HepG2 (cell line): ENCODE results near the gene TTBK1. TPM values are rescaled to one million over a fixed set of nuclear protein-coding genes. Genes with fewer than 3 reads are reported as not detected.

ENCODE experiments used
- IKZF1 ChIP-seq: fragments of 450-650 bp; IDR thresholded peaks from 2 replicates; pipeline ENCODE4 v1.7.1; 2016
- NCOA5 ChIP-seq: sonication (generic); formaldehyde crosslinking; IDR thresholded peaks from 2 replicates; pipeline ENCODE4 v1.4.0; 2020; ENCODE audit warnings: missing genetic modification reagents
- NFE2 ChIP-seq: sonication (generic); formaldehyde crosslinking; IDR thresholded peaks from 2 replicates; pipeline ENCODE4 v1.4.0; 2020; ENCODE audit warnings: missing genetic modification reagents
- REPIN1 ChIP-seq: sonication (generic); formaldehyde crosslinking; IDR thresholded peaks from 2 replicates; pipeline ENCODE4 v1.8.0; 2022; ENCODE audit warnings: missing genetic modification reagents, low read depth, mild to moderate bottlenecking, borderline replicate concordance
- RORA ChIP-seq: sonication (generic); formaldehyde crosslinking; IDR thresholded peaks from 2 replicates; pipeline ENCODE4 v1.5.0; 2020; ENCODE audit warnings: mild to moderate bottlenecking, missing genetic modification reagents, moderate library complexity
- SP140L ChIP-seq: sonication (generic); formaldehyde crosslinking; IDR thresholded peaks from 2 replicates; pipeline ENCODE4 v1.4.0; 2020; ENCODE audit warnings: missing genetic modification reagents, borderline replicate concordance
- SP5 ChIP-seq: IDR thresholded peaks from 2 replicates; pipeline ENCODE4 v1.6.1; 2016; ENCODE audit warnings: low read depth, borderline replicate concordance
- ZNF253 ChIP-seq: sonication (generic); formaldehyde crosslinking; IDR thresholded peaks from 2 replicates; pipeline ENCODE4 v1.8.0; 2022; ENCODE audit warnings: mild to moderate bottlenecking, missing genetic modification reagents, borderline replicate concordance
- ZNF768 ChIP-seq: sonication (generic); formaldehyde crosslinking; IDR thresholded peaks from 2 replicates; pipeline ENCODE4 v1.4.0; 2020; ENCODE audit warnings: missing genetic modification reagents
- ZNF772 ChIP-seq: sonication (generic); formaldehyde crosslinking; IDR thresholded peaks from 2 replicates; pipeline ENCODE4 v1.5.0; 2020; ENCODE audit warnings: mild to moderate bottlenecking, missing genetic modification reagents
- ZNF775 ChIP-seq: sonication (generic); formaldehyde crosslinking; IDR thresholded peaks from 2 replicates; pipeline ENCODE4 v1.4.0; 2020; ENCODE audit warnings: missing genetic modification reagents, mild to moderate bottlenecking, moderate library complexity, borderline replicate concordance
- ZNF788 ChIP-seq: sonication (generic); formaldehyde crosslinking; IDR thresholded peaks from 2 replicates; pipeline ENCODE4 v1.5.0; 2020; ENCODE audit warnings: mild to moderate bottlenecking, missing genetic modification reagents, borderline replicate concordance
- polyA plus RNA-seq, 8 experiments: library from polyadenylated mRNA; depleted of rRNA in 3 of 8; stranded (reverse) in 7 of 8; unstranded in 1 of 8; fragments of >200 nt; fragmentation: Illumina TruSeq in 4 of 8; extraction: Trizol in 4 of 8; gene quantifications; 2 replicates each; pipeline versions ENCODE4 v1.2.1 to v1.2.3, GENCODE V29; 2011 to 2016; ENCODE audit warnings: low read depth in 4 of 8, missing spikeins in 1 of 8, mixed read lengths in 1 of 8; ENCODE audit not compliant: insufficient read depth in 1 of 8
- total RNA-seq, 5 experiments: library from RNA; depleted of rRNA; stranded (reverse); fragments of >200 nt; fragmentation: Illumina TruSeq; extraction: Trizol; gene quantifications; 2 replicates each; pipeline ENCODE4 v1.2.3, GENCODE V29; 2016; ENCODE audit warnings: low read depth in 1 of 5
- TF ChIP-seq, protein P1 (sequence below): sonication (generic); formaldehyde crosslinking; IDR thresholded peaks from 2 replicates; pipeline ENCODE4 v1.5.0; 2020; ENCODE audit warnings: missing genetic modification reagents
- TF ChIP-seq, protein P2 (sequence below): sonication (generic); formaldehyde crosslinking; IDR thresholded peaks from 2 replicates; pipeline ENCODE4 v1.4.0; 2020; ENCODE audit warnings: missing genetic modification reagents, borderline replicate concordance
- TF ChIP-seq, protein P3 (sequence below): sonication (generic); formaldehyde crosslinking; IDR thresholded peaks from 2 replicates; pipeline ENCODE4 v1.4.0; 2020; ENCODE audit warnings: missing genetic modification reagents, borderline replicate concordance
- TF ChIP-seq, protein P4 (sequence below): sonication (generic); formaldehyde crosslinking; IDR thresholded peaks from 2 replicates; pipeline ENCODE4 v1.8.0; 2022; ENCODE audit warnings: mild to moderate bottlenecking, missing genetic modification reagents
- TF ChIP-seq, protein P5 (sequence below): sonication (generic); formaldehyde crosslinking; IDR thresholded peaks from 2 replicates; pipeline ENCODE4 v1.4.0; 2020; ENCODE audit warnings: mild to moderate bottlenecking, missing genetic modification reagents

The TTBK1 gene
- total and polyA plus RNA-seq, 2 of the 13 experiments (the other 11 are each of a cell fraction or from before 2014, with no cell fraction given), result 0.24 to 0.33 TPM

DNA sequence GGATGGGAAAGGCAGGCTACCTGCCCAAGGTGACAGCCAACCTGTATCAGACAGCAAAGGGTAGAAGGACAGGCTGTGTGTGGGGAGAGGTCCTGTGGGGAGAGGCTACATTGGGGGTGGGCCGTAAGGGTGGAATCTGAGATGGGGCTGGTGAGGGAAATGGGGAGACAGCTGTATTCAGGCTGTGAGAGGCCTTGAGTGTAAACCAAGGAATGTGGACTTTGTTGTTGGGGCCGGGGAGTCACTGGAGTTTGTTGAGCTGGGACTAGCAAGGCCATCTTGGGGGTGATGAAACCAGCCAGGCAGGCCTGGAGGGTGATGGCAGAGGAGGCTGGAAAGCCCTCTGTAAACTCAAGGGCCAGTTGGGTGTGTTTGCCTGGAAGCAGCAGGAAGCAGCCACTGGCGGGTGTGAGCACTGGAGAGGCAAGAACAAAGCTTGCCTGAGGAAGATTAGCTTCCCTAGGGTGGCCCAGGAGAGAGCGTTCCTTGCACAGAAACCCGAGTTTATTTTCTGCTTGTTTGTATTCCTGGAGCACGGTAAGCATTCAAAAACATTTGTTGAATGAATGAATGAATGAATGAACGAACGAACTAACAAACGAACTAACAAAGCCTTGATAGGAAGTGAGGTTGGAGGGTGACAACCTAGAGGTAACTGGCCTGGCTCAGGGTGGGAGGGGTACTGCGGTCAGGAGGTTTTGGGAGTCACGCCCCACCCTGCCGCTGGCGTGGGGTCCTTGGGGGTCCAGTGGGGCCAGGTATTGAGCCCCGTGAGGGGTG, 18.9 kb downstream of the TTBK1 start (continued):
- TF ChIP-seq SP140L (CRISPR knock-in tag), result no peak
- no peak for TF ChIP-seq NCOA5
- TF ChIP-seq ZNF768 (CRISPR knock-in tag), result no peak
- peak; percentile 80; the same call in 1 of the 2 replicates for TF ChIP-seq REPIN1 (CRISPR knock-in tag)
- TF ChIP-seq ZNF788, result peak; percentile 28; the same call in 1 of the 2 replicates
- TF ChIP-seq ZNF775 (CRISPR knock-in tag), result no peak
- TF ChIP-seq, protein P1, sequence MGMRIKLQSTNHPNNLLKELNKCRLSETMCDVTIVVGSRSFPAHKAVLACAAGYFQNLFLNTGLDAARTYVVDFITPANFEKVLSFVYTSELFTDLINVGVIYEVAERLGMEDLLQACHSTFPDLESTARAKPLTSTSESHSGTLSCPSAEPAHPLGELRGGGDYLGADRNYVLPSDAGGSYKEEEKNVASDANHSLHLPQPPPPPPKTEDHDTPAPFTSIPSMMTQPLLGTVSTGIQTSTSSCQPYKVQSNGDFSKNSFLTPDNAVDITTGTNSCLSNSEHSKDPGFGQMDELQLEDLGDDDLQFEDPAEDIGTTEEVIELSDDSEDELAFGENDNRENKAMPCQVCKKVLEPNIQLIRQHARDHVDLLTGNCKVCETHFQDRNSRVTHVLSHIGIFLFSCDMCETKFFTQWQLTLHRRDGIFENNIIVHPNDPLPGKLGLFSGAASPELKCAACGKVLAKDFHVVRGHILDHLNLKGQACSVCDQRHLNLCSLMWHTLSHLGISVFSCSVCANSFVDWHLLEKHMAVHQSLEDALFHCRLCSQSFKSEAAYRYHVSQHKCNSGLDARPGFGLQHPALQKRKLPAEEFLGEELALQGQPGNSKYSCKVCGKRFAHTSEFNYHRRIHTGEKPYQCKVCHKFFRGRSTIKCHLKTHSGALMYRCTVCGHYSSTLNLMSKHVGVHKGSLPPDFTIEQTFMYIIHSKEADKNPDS (CRISPR knock-in tag), result no peak
- no peak for TF ChIP-seq SP5 (CRISPR knock-in tag)
- TF ChIP-seq ZNF253 (CRISPR knock-in tag), result no peak
- TF ChIP-seq, protein P2, sequence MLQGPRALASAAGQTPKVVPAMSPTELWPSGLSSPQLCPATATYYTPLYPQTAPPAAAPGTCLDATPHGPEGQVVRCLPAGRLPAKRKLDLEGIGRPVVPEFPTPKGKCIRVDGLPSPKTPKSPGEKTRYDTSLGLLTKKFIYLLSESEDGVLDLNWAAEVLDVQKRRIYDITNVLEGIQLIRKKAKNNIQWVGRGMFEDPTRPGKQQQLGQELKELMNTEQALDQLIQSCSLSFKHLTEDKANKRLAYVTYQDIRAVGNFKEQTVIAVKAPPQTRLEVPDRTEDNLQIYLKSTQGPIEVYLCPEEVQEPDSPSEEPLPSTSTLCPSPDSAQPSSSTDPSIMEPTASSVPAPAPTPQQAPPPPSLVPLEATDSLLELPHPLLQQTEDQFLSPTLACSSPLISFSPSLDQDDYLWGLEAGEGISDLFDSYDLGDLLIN (CRISPR knock-in tag), result 0 out of 2 replicates have a peak, but pooled peaks have one; percentile 24
- TF ChIP-seq, protein P3, sequence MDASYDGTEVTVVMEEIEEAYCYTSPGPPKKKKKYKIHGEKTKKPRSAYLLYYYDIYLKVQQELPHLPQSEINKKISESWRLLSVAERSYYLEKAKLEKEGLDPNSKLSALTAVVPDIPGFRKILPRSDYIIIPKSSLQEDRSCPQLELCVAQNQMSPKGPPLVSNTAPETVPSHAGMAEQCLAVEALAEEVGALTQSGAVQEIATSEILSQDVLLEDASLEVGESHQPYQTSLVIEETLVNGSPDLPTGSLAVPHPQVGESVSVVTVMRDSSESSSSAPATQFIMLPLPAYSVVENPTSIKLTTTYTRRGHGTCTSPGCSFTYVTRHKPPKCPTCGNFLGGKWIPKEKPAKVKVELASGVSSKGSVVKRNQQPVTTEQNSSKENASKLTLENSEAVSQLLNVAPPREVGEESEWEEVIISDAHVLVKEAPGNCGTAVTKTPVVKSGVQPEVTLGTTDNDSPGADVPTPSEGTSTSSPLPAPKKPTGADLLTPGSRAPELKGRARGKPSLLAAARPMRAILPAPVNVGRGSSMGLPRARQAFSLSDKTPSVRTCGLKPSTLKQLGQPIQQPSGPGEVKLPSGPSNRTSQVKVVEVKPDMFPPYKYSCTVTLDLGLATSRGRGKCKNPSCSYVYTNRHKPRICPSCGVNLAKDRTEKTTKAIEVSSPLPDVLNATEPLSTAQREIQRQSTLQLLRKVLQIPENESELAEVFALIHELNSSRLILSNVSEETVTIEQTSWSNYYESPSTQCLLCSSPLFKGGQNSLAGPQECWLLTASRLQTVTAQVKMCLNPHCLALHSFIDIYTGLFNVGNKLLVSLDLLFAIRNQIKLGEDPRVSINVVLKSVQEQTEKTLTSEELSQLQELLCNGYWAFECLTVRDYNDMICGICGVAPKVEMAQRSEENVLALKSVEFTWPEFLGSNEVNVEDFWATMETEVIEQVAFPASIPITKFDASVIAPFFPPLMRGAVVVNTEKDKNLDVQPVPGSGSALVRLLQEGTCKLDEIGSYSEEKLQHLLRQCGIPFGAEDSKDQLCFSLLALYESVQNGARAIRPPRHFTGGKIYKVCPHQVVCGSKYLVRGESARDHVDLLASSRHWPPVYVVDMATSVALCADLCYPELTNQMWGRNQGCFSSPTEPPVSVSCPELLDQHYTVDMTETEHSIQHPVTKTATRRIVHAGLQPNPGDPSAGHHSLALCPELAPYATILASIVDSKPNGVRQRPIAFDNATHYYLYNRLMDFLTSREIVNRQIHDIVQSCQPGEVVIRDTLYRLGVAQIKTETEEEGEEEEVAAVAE (CRISPR knock-in tag), result no peak
- TF ChIP-seq, protein P4, sequence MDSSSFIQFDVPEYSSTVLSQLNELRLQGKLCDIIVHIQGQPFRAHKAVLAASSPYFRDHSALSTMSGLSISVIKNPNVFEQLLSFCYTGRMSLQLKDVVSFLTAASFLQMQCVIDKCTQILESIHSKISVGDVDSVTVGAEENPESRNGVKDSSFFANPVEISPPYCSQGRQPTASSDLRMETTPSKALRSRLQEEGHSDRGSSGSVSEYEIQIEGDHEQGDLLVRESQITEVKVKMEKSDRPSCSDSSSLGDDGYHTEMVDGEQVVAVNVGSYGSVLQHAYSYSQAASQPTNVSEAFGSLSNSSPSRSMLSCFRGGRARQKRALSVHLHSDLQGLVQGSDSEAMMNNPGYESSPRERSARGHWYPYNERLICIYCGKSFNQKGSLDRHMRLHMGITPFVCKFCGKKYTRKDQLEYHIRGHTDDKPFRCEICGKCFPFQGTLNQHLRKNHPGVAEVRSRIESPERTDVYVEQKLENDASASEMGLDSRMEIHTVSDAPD (CRISPR knock-in tag), result no peak
- TF ChIP-seq IKZF1, result no peak
- TF ChIP-seq, protein P5, sequence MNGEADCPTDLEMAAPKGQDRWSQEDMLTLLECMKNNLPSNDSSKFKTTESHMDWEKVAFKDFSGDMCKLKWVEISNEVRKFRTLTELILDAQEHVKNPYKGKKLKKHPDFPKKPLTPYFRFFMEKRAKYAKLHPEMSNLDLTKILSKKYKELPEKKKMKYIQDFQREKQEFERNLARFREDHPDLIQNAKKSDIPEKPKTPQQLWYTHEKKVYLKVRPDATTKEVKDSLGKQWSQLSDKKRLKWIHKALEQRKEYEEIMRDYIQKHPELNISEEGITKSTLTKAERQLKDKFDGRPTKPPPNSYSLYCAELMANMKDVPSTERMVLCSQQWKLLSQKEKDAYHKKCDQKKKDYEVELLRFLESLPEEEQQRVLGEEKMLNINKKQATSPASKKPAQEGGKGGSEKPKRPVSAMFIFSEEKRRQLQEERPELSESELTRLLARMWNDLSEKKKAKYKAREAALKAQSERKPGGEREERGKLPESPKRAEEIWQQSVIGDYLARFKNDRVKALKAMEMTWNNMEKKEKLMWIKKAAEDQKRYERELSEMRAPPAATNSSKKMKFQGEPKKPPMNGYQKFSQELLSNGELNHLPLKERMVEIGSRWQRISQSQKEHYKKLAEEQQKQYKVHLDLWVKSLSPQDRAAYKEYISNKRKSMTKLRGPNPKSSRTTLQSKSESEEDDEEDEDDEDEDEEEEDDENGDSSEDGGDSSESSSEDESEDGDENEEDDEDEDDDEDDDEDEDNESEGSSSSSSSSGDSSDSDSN (CRISPR knock-in tag), result 0 out of 2 replicates have a peak, but pooled peaks have one; percentile 32
- TF ChIP-seq ZNF772 (CRISPR knock-in tag), result no peak
- no peak for TF ChIP-seq RORA (CRISPR knock-in tag)
- TF ChIP-seq NFE2 (CRISPR knock-in tag), result no peak
